DOHH2 (cell line): Measurements from ENCODE around the gene MAP3K15.

Experiments used
- EZH2phosphoT487 ChIP-seq: fragments of 200-600 bp; sonication (generic); IDR thresholded peaks from 2 replicates; pipeline ENCODE4 v1.6.1; 2017; ENCODE audit warnings: borderline replicate concordance, mild to moderate bottlenecking, antibody characterized with exemption, low read length, moderate library complexity, mixed read lengths
- TF ChIP-seq, protein P1 (sequence below): fragments of 200-600 bp; sonication (generic); IDR thresholded peaks from one replicate; pipeline ENCODE4 v1.5.1; 2014; ENCODE audit warnings: antibody characterized with exemption, mild to moderate bottlenecking, low read depth, low read length; ENCODE audit not compliant: poor library complexity, severe bottlenecking

DNA sequence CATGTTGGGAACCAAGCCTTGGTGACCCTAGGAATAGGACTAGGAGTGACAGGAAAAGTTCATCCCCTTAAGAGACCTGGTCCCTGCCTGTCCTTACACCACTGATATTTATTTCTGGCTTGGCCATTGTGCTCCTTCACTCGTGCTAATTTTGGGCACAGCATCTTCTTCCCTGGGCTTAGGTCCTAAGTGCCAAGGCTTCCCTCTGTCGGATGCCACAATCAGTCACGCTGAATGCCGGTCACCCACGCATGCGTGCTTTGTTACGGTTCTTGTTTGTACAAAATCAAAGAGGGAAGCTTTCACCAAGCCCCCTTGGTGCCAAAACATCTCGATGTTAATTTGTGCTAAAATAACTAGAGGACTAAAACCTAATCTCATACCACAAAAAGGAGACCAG is 17.4 kb upstream of the MAP3K15 start:
- TF ChIP-seq, protein P1, sequence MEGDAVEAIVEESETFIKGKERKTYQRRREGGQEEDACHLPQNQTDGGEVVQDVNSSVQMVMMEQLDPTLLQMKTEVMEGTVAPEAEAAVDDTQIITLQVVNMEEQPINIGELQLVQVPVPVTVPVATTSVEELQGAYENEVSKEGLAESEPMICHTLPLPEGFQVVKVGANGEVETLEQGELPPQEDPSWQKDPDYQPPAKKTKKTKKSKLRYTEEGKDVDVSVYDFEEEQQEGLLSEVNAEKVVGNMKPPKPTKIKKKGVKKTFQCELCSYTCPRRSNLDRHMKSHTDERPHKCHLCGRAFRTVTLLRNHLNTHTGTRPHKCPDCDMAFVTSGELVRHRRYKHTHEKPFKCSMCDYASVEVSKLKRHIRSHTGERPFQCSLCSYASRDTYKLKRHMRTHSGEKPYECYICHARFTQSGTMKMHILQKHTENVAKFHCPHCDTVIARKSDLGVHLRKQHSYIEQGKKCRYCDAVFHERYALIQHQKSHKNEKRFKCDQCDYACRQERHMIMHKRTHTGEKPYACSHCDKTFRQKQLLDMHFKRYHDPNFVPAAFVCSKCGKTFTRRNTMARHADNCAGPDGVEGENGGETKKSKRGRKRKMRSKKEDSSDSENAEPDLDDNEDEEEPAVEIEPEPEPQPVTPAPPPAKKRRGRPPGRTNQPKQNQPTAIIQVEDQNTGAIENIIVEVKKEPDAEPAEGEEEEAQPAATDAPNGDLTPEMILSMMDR, result no peak
- no peak for TF ChIP-seq EZH2phosphoT487
